GM03348 (cell line): ENCODE results near the gene KIF3A.

Source experiments
- DNase-seq: peaks from one replicate; pipeline ENCODE4 v3.0.0; 2012; ENCODE audit warnings: low spot score

The KIF3A gene

GRCh38 chr5:132677682-132678400 is 59.5 kb downstream of the KIF3A start:
- no peak for DNase-seq

- peak; percentile 94 for DNase-seq
These were observed 60.2 kb downstream of the KIF3A start for GRCh38 chr5:132677191-132677590.

- no peak for DNase-seq
These were observed 61.2 kb downstream of the KIF3A start for GRCh38 chr5:132675936-132676689.

GRCh38 chr5:132674671-132675506 is 62.5 kb downstream of the KIF3A start:
- DNase-seq = peak; percentile 92

GRCh38 chr5:132673939-132674630 is 63.3 kb downstream of the KIF3A start, which contains the start of gene IL4:
Gene IL4, plus strand, starts transcription at chr5:132673989. Its CDS starts 62 bp downstream, at chr5:132674051.
- DNase-seq = no peak

- DNase-seq = no peak
These were observed 63.9 kb downstream of the KIF3A start for GRCh38 chr5:132673488-132673887.

- no peak for DNase-seq
These were observed 66.3 kb downstream of the KIF3A start for GRCh38 chr5:132671000-132671399.

- no peak for DNase-seq
These were observed 67.1 kb downstream of the KIF3A start for GRCh38 chr5:132669966-132670882.

GRCh38 chr5:132669455-132669820 is 67.9 kb downstream of the KIF3A start:
- no peak for DNase-seq

GRCh38 chr5:132668706-132669454 is 68.5 kb downstream of the KIF3A start:
- no peak for DNase-seq

GRCh38 chr5:132667761-132668705 is 69.3 kb downstream of the KIF3A start:
- DNase-seq = no peak

GRCh38 chr5:132667309-132667708 is 70.0 kb downstream of the KIF3A start:
- DNase-seq = no peak

- DNase-seq = no peak
These were observed 70.8 kb downstream of the KIF3A start for GRCh38 chr5:132666310-132667123.

- DNase-seq = no peak
These were observed 71.7 kb downstream of the KIF3A start for GRCh38 chr5:132665574-132666080.

- DNase-seq = no peak
These were observed 72.6 kb downstream of the KIF3A start for GRCh38 chr5:132664696-132665209.

GRCh38 chr5:132663771-132664695 is 73.3 kb downstream of the KIF3A start:
- no peak for DNase-seq
